Activated CD8-positive, alpha-beta T cell treated with anti-CD3 and anti-CD28 coated beads for 36 hours (primary cell): ENCODE results near the gene SLC12A7. TPM values are rescaled to one million over a fixed set of nuclear protein-coding genes. Genes with fewer than 3 reads are reported as not detected.
"Not testable (repeated sequence)": the region's sequence is repeated elsewhere in the genome, so short reads cannot be mapped to it uniquely, and the experiment has no call there.

ENCODE experiments used
- ATAC-seq: fragments of 200-7000 bp; cut with Tn5 transposase; one replicate; pipeline ENCODE4 v1.10.0; 2021; ENCODE audit warnings: mild to moderate bottlenecking, moderate library complexity
- CTCF ChIA-PET: fragments of 350-600 bp; sonication (Branson Sonifier 250); formaldehyde crosslinking; loops from one replicate; lab custom pipeline; 2021; ENCODE audit warnings: antibody characterized with exemption; lab: Charles Lee
- POLR2A ChIA-PET: fragments of 350-600 bp; sonication (Branson Sonifier 250); formaldehyde crosslinking; loops from one replicate; lab custom pipeline; 2021; ENCODE audit warnings: antibody characterized with exemption; lab: Charles Lee
- DNase-seq: peaks from one replicate; pipeline ENCODE4 v3.0.0-alpha.2; 2020
- H3K27ac Mint-ChIP-seq: one replicate; pipeline ENCODE4 v1.8.0; 2021; ENCODE audit warnings: mild to moderate bottlenecking, mixed read lengths
- H3K27me3 Mint-ChIP-seq: one replicate; pipeline ENCODE4 v1.8.0; 2021; ENCODE audit warnings: mixed read lengths
- H3K36me3 Mint-ChIP-seq: one replicate; pipeline ENCODE4 v1.8.0; 2021; ENCODE audit warnings: low read depth, mixed read lengths
- H3K4me1 Mint-ChIP-seq: one replicate; pipeline ENCODE4 v1.8.0; 2021; ENCODE audit warnings: low read depth, mixed read lengths
- H3K4me3 Mint-ChIP-seq: one replicate; pipeline ENCODE4 v1.8.0; 2021; ENCODE audit warnings: mild to moderate bottlenecking, moderate library complexity, mixed read lengths
- H3K9me3 Mint-ChIP-seq: one replicate; pipeline ENCODE4 v1.8.0; 2021; ENCODE audit warnings: mixed read lengths
- intact Hi-C: fragments of 100-400 bp; cut with micrococcal nuclease; formaldehyde crosslinking; loops from one replicate; pipeline ENCODE4 v1.10.0; 2022
- total RNA-seq, 2 experiments: library from RNA; stranded (reverse); gene quantifications; one replicate each; pipeline ENCODE4 v1.2.3, GENCODE V29; 2021
- TF ChIP-seq, protein P1 (sequence below): fragments of 200-600 bp; IDR thresholded peaks from one replicate; pipeline ENCODE4 v1.8.0; 2022; ENCODE audit warnings: antibody characterized with exemption, mild to moderate bottlenecking

SLC12A7 gene
- total RNA-seq, 2 experiments from 2014 or later, result 21.6 to 24.8 TPM

- Mint-ChIP-seq H3K9me3 (no peaks in the 10 kb centered on the region), H3K27ac (no peak overlapping the region), H3K4me3 (no peak overlapping the region), H3K4me1 (no peaks in the 10 kb centered on the region), H3K27me3 (no peaks in the 10 kb centered on the region), H3K36me3 (no peaks in the 10 kb centered on the region)
- POLR2A ChIA-PET, result no interaction called here
- TF ChIP-seq, protein P1, sequence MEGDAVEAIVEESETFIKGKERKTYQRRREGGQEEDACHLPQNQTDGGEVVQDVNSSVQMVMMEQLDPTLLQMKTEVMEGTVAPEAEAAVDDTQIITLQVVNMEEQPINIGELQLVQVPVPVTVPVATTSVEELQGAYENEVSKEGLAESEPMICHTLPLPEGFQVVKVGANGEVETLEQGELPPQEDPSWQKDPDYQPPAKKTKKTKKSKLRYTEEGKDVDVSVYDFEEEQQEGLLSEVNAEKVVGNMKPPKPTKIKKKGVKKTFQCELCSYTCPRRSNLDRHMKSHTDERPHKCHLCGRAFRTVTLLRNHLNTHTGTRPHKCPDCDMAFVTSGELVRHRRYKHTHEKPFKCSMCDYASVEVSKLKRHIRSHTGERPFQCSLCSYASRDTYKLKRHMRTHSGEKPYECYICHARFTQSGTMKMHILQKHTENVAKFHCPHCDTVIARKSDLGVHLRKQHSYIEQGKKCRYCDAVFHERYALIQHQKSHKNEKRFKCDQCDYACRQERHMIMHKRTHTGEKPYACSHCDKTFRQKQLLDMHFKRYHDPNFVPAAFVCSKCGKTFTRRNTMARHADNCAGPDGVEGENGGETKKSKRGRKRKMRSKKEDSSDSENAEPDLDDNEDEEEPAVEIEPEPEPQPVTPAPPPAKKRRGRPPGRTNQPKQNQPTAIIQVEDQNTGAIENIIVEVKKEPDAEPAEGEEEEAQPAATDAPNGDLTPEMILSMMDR, result no peak
- CTCF ChIA-PET, result interaction anchor here (1.0 to 1.3 kb wide), 2 partner anchors 18 to 20 kb away, joined by 3 read pairs; partner anchors contain the start of gene NKD2
- no peak for ATAC-seq
- intact Hi-C loops, result no loop called here
- DNase-seq, result no peak
Observed at GRCh38 chr5:1028481-1029281, 83.2 kb downstream of the SLC12A7 start.

- Mint-ChIP-seq H3K9me3 (no peaks in the 10 kb centered on the region), H3K4me1 (no peaks in the 10 kb centered on the region), H3K4me3 (no peak overlapping the region), H3K36me3 (no peaks in the 10 kb centered on the region), H3K27me3 (no peaks in the 10 kb centered on the region), H3K27ac (no peak overlapping the region)
- TF ChIP-seq, protein P1, result no peak
- DNase-seq (no peak), ATAC-seq (no peak)
- POLR2A ChIA-PET, result no interaction called here
- CTCF ChIA-PET, result interaction anchor here (1.3 to 1.8 kb wide), 2 partner anchors 19 to 104 kb away, joined by 3 to 4 read pairs; partner anchors contain the start of gene NKD2
- intact Hi-C loops, result no loop called here
Observed at GRCh38 chr5:1027631-1028441, 84.0 kb downstream of the SLC12A7 start.

- Mint-ChIP-seq H3K27me3 (no peaks in the 10 kb centered on the region), H3K36me3 (no peaks in the 10 kb centered on the region), H3K4me3 (no peak overlapping the region), H3K4me1 (no peaks in the 10 kb centered on the region), H3K27ac (no peak overlapping the region), H3K9me3 (no peaks in the 10 kb centered on the region)
- ChIA-PET POLR2A (no interaction called here), CTCF (interaction anchor here (1.8 kb wide), 1 partner anchor 103 kb away, joined by 4 read pairs; no protein-coding TSS in a partner anchor)
- TF ChIP-seq, protein P1, result no peak
- intact Hi-C loops, result no loop called here
- DNase-seq, result no peak
- no peak for ATAC-seq
Observed at GRCh38 chr5:1026700-1027621, 84.9 kb downstream of the SLC12A7 start.

DNA sequence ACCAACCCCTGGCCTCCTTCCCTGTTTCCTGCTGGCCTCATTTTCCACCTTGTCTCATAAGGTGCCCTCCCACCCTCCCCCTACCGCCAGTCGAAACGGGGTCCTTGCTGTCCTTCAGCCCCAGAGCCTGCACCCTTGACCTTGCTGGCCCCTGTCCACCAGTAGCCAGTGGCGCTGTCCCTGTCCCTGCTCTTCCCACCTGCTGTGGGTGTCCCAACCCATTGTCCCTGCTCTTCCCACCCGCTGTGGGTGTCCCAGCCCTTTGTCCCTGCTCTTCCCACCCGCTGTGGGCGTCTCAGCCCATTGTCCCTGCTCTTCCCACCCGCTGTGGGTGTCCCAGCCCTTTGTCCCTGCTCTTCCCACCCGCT lies 89.9 kb downstream of the SLC12A7 start:
- H3K4me1 Mint-ChIP-seq, intact Hi-C loops, H3K27me3 Mint-ChIP-seq, POLR2A ChIA-PET, H3K36me3 Mint-ChIP-seq, H3K9me3 Mint-ChIP-seq, H3K27ac Mint-ChIP-seq, CTCF ChIA-PET, ATAC-seq, DNase-seq, H3K4me3 Mint-ChIP-seq: not testable (repeated sequence)
